Kidney capillary endothelial cell (primary cell): ENCODE results near the gene ATL2.
A peak's percentile ranks its signal among the peaks of the same experiment; 100 is the strongest.
"Not testable (repeated sequence)": the region's sequence is repeated elsewhere in the genome, so short reads cannot be mapped to it uniquely, and the experiment has no call there.

Experiments
- DNase-seq: peaks from one replicate; pipeline ENCODE4 v3.0.0-alpha.2; 2018; ENCODE audit warnings: low spot score

The ATL2 gene

GRCh38 chr2:38390947-38391346, 13.9 kb upstream of the ATL2 start:
- no peak for DNase-seq

- no peak for DNase-seq
Observed at GRCh38 chr2:38387887-38388286, 10.8 kb upstream of the ATL2 start.

DNA sequence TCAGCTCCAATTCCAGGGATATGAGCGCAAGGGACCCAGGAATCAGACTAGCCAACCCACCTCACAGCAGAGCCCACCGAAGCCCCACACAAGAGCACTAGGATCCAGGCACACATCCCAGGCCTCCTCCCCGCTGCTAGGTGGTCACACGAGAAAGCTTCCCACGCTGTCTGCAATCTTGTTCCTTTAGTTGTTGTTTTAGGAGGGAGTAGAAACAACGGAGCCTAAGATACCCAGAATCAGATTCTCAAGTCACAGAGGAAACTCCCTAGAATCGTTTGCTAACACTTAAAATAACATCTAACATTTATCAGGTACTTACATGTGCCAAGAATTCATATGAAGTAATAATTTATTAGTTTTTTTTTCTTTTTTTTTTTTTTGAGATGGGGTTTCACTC, 9.7 kb upstream of the ATL2 start:
- no peak for DNase-seq

GRCh38 chr2:38386377-38386776, 9.3 kb upstream of the ATL2 start:
- DNase-seq = no peak

- DNase-seq = no peak
Observed at GRCh38 chr2:38384338-38384737, 7.3 kb upstream of the ATL2 start.

GRCh38 chr2:38383741-38384140, 6.7 kb upstream of the ATL2 start:
- not testable (repeated sequence) for DNase-seq

DNA sequence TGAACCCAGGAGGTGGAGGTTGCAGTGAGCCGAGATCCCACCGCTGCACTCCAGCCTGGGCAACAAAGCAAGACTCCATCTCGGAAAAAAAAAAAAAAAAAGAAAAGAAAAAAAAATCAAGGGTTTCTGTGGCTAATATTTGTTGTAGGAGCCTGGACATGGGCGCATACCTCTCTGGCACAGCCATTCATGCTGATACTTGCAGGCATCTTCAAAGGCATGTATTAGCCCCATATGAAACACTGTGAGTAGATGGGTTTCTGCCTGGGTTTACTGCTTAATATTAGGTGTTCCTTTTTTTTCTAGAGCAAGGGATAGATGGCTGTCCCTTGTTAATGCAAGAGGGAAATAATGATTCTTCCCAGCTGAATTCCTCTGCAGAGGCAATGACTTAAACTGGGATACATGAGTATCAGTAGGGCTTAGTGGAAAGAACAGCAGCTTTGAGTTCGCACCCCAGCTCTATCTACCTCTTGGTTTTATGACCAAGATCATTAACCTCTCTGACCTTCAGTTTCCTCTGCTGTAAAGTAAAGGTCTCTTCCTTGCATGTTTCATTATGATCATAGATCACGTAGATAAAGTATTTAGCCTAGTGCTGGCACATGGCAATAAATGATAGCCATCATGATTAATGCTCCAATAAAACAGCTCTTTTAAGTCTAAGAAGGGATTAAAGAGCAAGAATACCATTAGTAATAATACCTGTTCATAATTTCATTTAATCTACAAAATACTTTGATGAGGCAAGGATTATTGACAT, 4.5 kb upstream of the ATL2 start:
- no peak for DNase-seq

GRCh38 chr2:38380397-38381130, 3.5 kb upstream of the ATL2 start:
- no peak for DNase-seq

DNA sequence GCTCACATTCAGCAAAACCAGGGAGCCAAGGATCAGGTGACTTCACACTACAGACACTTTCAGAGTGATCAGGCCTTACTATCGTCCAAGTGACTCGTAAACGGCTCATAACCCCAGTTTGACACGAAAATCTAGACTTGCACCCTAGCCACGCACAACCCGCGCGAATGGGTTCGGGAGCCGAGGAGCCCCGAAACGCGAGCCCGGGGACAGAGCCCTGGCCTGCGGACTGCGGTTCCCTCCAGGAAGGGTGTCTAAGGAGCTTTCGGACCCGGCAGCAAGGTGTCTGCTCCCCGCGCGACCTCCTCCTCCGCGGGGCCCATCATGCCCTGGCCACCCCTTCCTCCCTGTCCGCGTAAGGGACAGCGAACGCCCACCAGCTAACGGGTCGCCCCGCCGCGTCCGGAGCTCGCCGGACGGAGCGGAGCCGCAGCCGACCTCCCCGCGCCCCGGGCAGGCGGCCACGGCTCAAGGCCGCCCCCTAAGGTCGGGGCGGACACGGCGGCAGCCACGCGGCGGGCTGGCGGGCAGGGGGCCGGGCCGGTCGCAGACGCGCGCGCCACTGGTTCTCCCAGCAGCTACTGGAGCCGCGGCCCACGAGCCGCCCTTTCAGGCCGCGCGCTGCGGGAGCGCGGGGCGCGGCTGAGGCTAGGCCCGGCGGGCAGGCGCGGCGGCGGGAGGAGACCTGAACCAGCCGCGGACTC, 575 bp downstream of the ATL2 start:
- peak; percentile 61 for DNase-seq

- no peak for DNase-seq
Observed at GRCh38 chr2:38375696-38376345, 1.3 kb downstream of the ATL2 start.

DNA sequence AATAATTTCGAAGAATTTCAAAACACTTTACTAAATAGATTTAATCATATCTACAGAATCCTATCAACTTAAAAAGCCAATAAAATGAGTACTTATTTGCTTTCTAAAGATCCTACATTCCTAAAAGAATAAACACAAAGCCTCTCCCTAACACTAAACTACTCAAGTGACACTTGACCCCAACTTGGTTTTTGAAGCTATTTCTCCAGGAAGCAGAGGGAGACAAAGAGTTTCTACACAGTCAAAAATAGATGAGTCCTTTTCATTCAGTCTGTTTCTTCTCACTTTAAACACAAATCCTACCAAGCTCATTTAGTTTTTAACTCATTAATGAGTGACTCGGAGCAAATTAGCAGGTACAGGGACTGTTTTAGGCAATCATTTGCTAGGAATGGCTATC, 2.1 kb downstream of the ATL2 start:
- DNase-seq = no peak

- no peak for DNase-seq
Observed at GRCh38 chr2:38371235-38371634, 5.8 kb downstream of the ATL2 start.

DNA sequence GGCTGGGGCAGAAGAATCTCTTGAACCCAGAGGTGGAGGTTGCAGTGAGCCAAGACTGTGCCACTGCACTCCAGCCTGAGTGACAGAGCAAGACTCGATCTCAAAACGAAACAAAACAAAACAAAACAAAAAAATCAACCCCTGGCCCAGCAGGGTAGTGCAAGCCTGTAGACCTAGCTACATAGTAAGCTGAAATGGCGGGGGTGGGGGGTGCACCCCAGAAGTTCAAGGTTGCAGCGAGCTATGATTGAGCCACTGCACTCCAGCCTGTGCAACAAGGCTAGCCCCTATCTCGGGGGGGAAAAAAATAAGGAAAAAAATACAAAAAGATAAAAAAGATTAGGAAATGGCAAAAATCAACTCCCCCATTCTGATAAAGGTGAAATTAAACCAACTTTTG, 6.4 kb downstream of the ATL2 start:
- no peak for DNase-seq

DNA sequence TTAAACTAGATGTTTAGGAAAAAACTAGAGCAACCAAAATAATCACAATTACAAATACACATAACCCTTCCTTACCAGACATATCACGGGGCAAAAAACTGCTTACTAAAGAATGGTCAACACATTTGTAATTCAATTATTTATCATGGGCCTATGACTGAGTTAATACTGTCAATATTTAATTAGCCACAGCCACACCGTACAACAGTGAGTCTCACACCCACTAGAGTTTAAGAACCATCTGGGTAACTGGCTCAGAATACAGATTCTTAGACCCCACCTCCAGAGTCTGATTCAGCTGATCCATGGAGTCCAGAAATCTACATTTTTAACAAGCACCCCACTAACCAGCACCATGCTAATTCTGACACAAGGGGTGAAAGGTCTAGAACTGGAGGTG, 14.8 kb downstream of the ATL2 start:
- no peak for DNase-seq

DNA sequence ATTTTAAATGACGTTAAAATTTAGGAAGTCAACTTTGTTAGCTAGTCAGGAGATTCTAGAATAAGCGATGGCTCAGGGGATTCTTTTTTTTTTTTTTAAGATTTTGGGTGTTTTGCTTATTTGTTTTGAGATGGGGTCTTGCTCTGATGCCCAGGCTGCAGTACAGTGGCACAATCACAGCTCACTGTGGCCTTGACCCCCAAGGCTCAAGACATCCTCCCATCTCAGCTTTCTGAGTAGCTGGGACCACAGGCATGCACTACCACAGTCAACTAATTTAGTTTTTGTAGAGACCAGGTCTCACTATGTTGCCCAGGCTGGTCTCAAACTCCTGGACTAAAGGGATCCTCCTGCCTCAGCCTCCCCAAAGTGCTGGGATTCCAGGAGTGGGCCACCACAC, 16.9 kb downstream of the ATL2 start:
- no peak for DNase-seq

- DNase-seq = no peak
Observed at GRCh38 chr2:38353402-38353801, 23.7 kb downstream of the ATL2 start.

DNA sequence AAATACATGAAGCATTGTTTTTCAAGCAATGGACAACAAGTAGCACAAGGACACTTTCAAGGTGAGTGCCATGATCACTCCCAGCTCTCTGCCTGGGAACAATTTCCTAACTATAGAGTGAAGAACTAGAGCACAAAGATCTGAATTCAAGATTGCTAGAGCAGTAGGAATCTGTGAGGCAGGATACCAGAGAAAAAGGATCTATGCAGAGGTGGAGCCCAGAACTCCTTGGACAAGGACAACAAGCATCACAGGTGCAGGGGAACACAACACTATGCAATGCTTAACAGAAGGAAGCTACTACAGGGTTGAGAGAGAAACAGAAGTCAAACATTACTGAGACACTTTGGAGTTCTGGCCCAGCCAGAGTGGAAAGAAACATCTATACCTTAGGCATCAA, 24.7 kb downstream of the ATL2 start:
- DNase-seq = no peak

DNA sequence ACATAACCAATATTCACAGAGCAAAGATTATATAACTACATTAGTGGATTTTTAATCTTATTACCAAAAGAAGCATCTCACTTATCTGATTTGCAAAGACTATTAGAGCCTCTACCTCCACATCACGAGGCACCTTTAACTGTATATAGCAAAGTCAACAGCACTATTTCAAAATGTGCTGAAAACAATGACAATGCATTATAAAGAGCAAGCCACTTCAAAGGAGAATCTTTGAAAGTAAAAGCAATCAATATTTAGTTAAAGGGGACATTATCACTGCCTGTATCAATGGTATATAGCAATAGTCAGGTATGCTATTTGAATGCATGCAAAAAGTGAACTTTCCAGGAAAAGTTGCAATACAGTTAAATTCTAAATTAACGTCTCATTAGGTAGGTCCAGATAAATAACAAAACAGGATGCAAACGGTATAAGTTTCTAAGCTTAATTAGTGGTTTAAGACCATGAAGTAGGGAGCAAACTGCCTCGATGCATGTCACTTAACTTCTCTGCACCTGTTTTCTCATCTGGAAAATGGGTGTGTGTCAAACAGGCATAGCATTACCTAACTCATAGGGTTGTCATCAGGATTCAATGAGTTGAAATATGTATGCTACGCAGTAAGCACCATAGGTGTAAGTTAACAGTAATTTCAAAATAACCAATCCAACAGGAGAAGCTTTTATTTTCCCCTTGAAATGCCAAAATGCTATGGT, 31.6 kb downstream of the ATL2 start:
- DNase-seq = no peak

- no peak for DNase-seq
Observed at GRCh38 chr2:38344813-38345212, 32.3 kb downstream of the ATL2 start.

DNA sequence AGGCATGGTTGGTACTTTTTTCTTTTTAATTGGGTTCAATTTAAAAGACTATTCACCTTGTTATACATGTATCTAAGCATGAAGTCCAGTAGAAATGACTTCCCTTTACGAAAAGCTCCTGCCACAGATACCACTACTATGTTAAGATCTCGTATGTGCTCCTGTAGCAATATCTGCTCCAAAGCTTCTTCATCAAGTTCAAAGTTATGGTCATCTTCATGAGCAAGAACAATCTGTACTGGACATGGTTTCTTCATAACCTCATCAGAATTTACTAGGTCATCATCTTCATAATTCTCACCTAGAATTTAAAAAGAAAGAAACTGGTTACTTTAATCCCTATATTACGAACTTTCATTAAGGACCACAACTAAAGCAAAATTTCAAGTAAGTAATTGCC, 33.9 kb downstream of the ATL2 start:
- DNase-seq = no peak

GRCh38 chr2:38336621-38337020, 40.5 kb downstream of the ATL2 start:
- DNase-seq = no peak

- no peak for DNase-seq
Observed at GRCh38 chr2:38330754-38331153, 46.3 kb downstream of the ATL2 start.
